Testis (tissue), 2 donors: ENCODE results near the gene MXD4.

Source experiments
- POLR2A ChIP-seq: fragments of 450-650 bp; IDR thresholded peaks from one replicate; pipeline ENCODE4 v1.6.1; 2017; ENCODE audit warnings: antibody characterized with exemption, mild to moderate bottlenecking, moderate library complexity
- TF ChIP-seq, protein P1 (sequence below), 3 experiments: fragments of 450-650 bp in 2 of 3; fragments of 200-600 bp in 1 of 3; sonication (generic) in 1 of 3; IDR thresholded peaks; one replicate each; pipeline ENCODE4 v1.5.1; 2016 to 2019; ENCODE audit warnings: antibody characterized with exemption in 3 of 3, mild to moderate bottlenecking in 2 of 3, moderate library complexity in 1 of 3

DNA sequence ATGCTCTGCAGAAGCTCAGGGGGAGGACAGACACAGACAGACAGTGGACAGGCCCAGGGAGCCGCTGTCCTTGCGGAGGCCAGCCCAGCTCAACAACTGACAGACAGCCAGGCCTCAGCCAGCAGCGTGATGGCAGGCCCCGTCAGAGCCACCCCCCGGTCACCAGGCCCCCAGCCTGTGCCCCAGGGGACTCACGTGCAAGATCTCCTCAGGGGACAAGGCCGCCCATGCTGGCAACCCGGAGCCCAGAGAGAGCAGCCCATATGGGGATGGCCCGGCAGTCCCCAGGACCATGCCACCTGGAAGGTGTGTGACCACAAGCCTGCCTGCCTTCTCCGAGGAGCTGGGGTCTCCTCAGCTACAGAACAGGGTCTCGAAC lies 28.0 kb upstream of the MXD4 start:
- TF ChIP-seq, protein P1, sequence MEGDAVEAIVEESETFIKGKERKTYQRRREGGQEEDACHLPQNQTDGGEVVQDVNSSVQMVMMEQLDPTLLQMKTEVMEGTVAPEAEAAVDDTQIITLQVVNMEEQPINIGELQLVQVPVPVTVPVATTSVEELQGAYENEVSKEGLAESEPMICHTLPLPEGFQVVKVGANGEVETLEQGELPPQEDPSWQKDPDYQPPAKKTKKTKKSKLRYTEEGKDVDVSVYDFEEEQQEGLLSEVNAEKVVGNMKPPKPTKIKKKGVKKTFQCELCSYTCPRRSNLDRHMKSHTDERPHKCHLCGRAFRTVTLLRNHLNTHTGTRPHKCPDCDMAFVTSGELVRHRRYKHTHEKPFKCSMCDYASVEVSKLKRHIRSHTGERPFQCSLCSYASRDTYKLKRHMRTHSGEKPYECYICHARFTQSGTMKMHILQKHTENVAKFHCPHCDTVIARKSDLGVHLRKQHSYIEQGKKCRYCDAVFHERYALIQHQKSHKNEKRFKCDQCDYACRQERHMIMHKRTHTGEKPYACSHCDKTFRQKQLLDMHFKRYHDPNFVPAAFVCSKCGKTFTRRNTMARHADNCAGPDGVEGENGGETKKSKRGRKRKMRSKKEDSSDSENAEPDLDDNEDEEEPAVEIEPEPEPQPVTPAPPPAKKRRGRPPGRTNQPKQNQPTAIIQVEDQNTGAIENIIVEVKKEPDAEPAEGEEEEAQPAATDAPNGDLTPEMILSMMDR (IDR thresholded peaks at IDR 0.05) = no peak
- TF ChIP-seq POLR2A = no peak
